Renal cortical epithelial cell (primary cell): ENCODE results near the gene ST6GALNAC5. TPM values are rescaled to one million over a fixed set of nuclear protein-coding genes. Genes with fewer than 3 reads are reported as not detected.

Source experiments
- DNase-seq: peaks from one replicate; pipeline ENCODE4 v3.0.0-alpha.2; 2011; ENCODE audit warnings: low read depth
- total RNA-seq: library from RNA; depleted of rRNA; stranded (reverse); fragments of >200 nt; gene quantifications from 2 replicates; pipeline ENCODE4 v1.2.3, GENCODE V29; 2014

ST6GALNAC5 gene
- total RNA-seq, 1 donor from 2014 or later, result 0.80 TPM

DNA sequence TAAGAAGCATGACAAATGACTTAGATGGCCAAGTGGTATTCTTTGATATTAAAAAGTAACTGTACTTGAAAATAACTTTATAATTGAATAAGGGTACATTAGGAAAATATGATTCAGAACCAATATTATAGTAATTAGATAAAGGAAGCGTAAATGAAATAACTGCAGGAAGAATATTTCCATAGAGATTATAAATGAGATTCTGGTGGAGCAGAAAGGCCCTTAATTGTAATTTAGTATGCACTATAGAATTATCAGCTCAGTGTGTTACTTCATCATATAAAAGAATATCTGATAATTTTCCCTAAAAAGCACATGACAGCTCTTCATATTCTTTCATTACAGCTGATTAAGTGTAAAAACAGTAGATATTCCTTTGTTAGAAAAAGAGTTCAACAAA is 180.3 kb downstream of the ST6GALNAC5 start:
- DNase-seq, result no peak

DNA sequence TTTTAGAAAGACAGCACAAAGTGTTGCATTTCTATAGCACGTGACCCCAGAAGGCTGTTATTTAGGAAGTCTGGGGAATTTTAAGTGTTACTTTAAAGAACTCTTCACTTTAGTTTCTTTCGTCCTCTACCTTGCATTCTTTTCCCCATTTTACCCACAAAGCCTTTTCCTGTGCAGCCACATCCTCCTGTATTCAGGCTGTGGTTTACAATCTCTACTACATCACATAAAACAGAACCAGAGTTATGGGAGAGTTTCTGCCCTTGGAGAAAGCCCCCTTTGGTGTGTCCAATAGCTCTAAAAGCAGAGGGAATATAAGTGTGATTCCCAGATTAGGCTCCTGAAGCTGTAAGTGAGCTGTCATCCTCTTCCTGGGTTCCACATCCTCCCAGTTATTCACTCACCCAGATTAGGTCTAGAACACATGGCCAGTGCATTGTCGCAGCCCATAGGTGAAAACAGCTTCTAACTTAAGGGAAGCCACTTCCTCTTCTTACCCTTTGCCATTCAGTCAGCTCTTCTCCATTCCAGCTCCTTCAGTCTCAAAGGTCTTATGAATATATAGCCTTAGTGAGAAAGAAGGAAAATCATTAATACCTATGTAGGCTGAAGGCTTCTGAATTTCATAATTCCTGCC is 180.8 kb downstream of the ST6GALNAC5 start:
- DNase-seq, result no peak

DNA sequence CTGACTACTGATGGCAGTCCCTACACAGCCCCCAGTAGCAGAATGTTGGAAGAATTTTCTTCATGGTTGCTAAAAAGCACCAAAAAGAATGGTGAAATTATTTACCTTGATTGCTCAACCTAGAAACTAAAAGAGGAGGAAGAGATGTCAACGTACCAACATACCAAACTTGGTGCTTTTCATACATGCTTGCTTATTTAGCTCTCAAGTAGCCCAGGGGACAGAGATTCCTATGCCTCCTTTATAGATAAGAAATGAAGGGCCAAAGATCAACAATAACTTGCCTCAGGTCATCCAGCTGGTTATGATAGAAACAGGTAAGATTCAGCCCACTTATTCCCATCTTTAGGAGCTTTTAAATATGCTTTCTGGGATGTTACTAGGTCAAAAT is 181.3 kb downstream of the ST6GALNAC5 start:
- DNase-seq, result no peak

DNA sequence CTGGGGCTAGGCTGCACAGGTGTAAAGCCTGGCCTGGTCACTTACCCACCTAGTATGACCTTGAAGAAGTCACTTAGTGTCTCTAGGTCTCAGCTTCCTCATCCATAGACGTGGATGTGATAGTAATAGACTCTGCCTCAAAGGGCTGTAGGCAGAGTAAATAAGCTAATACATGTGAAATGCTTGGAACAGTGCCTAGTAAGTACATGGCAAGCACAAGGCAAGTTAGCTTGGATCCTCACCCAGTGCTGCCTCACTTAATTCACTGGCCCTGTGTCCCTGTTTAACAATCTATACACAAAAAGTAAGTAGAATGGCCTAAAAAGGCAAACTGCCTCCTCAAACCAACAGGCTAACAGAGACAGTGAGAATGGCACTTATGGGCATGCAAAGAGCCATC is 184.1 kb downstream of the ST6GALNAC5 start:
- DNase-seq, result no peak

DNA sequence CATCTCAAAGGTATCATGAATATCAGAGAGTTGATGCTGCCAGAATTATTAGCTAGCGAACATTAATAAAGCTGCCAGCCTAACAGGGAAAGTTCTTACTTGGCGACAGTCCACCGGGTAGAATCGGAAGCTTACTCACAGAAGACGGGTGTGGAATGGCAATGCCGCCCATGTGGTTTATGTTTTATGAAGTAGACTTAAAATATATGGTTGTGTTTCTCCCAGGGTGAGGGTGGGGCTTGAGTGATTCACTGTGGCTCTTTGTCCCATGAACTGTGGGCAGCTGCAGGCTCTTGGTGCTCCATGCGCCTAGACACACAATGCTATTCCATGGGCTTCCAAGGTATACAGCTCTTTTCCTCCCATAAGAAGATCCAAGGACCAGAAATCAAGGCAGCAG is 189.2 kb downstream of the ST6GALNAC5 start:
- no peak for DNase-seq

DNA sequence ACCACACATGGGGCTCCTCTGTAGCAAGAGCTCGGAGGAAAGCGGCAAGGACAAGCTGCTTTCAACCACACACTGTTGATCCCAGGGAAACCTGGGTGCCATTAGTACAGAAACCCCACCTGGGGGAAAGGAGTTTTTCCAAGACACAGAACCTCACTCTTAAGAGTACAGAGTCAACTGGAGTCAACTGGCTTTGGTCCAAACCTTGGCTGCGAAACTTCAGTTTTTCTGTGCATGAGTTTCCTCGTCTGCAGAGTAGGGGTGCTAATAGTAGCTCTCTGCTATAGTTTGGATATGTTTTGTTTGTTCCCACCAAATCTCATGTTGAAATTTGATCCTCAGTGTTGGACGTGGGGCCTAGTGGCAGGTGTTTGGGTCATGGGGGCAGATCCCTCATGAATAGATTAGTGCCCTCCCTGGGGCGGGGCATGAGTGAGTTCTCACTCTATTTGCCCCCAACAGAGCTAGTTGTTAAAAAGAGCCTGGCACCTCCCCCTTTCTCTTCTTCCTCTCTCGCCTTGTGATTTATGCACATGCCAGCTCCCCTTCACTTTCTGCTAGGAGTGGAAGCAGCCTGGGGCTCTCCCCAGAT is 190.8 kb downstream of the ST6GALNAC5 start:
- no peak for DNase-seq

DNA sequence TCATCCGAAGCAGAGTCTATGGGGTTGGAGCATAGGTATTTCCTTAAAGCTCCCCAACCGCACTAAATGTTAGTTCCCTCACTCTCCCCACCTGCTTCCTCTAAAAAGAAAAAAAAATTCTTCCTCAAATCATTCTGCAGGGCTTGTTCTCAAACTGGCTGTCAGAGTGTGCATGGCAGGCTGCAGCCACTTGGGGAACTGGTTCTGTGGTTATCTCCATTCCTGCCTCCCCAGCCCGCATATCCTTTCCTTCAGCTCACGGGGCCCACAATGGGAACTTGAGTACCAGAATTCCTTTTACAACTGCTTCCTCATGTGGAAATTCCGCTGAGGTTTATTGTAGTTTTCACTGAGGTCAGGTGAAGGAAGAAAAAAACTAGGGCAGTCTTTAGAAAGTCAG is 192.7 kb downstream of the ST6GALNAC5 start:
- no peak for DNase-seq

DNA sequence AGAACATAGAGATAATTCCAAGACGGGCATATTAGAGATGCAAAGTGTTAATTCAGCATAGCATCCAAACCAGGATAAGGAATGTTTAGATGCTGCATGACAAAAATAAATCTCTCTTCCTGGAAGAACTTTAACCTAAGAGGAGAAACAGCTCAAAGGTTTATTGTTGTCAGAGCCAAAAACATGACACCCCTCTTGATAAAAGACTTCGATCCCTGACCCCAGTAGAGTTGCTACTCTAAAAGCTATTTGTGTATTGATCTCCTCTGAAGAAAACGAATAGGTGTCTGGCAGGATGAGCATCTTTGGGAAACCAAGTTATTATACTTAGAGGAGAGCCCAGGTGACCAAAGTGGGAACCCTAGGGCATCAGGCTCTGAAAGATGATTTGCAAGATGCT is 193.9 kb downstream of the ST6GALNAC5 start:
- no peak for DNase-seq

DNA sequence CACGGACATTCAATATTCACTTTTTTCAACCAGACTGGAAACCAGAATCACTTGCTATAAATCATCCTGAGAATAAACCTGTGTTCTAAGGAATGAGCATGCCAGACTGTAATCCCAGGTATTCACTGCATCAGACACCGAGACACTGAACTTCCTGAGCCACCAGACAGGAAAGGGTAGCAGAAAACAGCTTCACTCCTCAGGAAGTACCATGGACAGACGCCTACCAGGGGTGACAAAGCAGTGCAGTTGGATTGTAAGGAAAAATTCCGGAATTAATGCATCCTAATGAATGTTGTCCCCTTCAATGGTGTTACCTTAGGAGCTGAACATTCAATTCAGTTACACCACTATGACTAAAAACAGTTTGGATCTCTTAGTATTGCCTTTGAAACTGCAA is 195.8 kb downstream of the ST6GALNAC5 start:
- peak; percentile 15 for DNase-seq

DNA sequence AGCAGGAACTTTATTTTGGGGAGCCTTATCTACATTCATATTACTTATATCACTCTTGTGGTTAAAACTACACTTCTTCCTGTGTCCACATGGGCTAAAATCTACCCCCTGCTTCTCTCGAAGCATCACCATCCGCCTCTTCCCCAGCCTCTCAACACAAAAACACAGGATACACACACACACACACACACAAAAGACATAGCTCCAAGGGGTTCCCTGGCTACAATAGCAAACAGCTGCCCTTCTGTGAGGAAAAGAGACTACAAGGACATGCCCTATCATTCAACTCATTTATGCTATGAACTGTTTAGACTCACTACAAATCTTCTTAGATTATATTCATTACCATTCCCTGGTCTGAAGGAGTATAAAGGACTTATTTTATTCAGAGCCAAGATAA is 197.0 kb downstream of the ST6GALNAC5 start:
- no peak for DNase-seq

DNA sequence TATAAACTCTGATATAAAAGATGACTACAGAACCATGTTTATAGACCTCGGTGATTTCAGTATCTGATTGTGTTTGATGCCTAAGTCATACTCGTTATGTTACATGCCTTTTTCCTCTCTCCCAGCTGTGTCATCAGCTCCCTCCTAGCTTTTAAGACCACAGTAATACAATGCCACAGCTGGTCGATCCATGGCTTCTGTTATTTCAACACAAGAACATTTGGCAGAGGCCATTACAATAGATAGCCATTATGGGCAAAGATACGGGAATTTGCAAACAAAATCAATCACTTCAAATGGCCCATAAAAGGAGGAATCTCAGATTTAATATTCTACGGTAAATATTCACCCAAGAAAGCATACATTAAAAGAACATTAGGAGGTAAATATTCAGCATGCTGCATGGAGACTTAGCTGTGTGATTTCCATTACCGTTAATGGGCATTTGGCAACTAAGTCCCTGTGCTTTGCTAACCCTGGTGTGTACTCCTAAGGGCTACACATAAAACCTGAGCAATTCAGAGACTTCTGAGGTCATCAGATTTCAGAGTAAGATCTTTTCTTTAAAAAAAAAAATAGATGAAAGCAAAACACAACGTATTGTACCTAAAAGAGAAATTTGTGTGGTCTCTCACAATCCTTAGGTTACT is 198.5 kb downstream of the ST6GALNAC5 start:
- no peak for DNase-seq

DNA sequence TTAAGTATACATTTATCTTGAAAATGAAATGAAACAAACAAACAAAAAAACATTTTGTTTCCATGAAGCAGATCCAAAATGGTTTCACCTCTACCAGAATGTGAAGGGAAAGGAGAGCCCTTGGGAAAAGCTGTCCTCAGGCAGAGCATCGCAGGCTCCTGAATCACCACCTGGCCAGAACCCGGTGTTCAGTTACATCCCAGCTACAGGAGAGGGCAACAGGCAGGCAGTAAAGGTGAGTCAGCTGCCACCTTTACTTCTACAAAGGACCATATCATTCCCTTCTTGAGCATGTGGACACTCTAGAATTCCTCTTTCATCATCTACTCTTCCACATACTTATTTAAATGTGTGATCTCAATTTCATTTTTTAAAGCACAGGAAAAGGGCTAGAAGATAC is 200.7 kb downstream of the ST6GALNAC5 start:
- peak; percentile 3 for DNase-seq

DNA sequence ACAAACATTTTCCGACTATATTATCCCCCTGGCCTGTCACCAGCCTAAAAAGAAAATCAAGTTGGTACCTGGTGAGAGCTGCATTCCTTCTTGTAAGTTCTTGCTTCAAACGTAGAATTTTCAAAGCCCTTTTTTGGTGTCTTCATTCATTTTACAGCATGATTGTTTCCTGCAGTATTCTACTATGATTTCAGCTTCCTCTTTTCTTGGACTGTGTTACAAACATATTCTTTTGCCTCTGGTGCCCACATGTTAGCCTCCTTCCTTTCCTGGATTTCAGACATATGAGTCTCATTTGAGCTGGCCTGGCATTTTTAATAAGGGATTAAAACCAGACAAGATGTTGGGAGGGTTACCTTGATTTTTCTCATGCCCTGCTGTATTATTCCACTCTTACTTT is 209.5 kb downstream of the ST6GALNAC5 start:
- no peak for DNase-seq

DNA sequence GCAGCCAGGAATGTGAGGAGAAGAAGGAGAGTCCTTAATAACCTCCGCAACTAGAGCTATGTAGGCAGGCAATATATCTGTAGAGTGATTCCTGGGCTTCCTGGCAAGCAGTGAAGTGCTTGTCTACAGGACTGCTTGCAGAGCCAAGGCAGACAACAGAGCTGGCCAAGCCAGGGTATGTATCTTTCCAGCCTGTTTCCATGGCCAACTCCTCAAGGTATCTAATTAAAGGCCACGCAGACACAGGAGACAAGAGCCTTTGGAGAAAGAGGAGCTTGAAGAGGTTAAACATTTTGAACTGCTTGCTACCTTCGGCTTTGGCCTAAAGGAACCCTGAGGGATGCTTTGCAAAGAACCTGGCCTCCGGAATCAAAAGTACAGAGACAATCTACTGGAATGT is 214.6 kb downstream of the ST6GALNAC5 start:
- no peak for DNase-seq

DNA sequence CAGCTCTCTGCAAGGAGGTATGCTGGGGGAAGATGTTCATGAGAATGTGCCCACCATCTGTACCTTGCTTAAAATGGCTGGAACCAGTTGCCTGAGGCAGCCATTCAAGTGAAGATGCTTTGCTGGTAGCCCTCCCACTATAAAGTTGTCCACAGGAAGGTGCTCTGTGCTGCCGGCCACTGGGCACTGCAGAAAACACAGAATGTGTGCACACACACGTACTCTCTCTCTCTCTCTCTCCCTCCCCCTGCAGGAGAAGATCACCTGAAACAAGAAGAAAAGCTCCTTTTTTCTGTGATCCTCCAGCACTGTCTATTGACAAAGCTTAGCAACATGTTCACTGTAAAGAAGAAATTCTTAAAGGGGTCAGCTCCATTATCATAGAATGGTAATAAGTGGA is 217.2 kb downstream of the ST6GALNAC5 start:
- DNase-seq, result no peak

DNA sequence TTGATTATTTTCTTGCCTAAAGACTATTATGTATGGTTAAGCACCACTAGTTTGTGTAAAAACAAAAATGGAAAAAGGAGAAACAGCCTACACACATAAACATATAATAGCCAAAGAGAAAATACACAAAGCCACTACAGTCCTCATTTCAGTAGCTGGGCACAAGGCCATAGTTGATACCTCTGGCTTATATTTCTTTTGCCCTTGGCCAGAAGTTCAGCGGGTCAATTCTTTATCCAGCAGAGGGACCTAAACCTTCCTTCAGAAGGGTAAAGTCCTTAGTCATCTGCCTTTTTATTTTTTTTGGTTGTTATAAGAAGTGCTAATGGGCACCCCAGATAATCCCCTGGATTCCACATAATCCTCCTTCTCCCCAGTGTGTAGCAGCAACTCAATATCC is 217.8 kb downstream of the ST6GALNAC5 start:
- no peak for DNase-seq

DNA sequence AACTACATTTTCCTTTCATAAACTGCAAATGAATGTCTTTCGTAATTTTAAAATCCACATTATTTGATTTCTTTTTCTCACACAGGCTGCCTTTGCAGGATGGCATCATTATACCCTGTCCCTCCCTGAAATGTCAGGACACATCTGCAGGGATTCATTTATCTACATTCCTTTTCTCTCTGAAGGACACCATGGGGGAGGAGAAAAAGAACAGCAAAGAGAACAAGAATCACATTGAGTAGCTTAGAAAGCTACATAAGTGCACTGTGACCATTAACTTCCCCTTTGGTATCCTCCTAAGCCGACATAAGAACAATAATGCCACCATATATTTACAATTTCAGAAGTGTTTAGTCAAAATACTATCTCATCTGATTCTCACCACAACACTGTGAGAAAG is 222.5 kb downstream of the ST6GALNAC5 start:
- DNase-seq, result no peak

DNA sequence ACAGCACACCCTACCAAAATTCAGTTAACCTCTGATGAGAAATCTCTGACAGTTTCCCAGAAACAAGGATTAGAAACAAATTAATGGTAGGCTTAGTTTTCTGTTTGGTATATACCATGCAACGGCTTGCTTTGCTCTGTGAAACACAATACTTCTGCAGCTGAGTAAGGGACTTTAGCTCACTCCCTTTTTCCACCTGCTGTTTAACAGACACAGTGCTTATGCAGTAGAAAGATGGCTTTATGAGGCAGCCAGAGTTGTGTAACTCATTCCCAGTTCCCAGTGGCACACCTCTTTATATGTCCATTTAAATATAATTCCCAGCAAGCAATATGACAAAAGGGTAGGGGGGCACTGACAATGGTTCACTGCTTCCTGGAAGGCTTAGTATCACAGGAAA is 228.0 kb downstream of the ST6GALNAC5 start:
- DNase-seq, result no peak

DNA sequence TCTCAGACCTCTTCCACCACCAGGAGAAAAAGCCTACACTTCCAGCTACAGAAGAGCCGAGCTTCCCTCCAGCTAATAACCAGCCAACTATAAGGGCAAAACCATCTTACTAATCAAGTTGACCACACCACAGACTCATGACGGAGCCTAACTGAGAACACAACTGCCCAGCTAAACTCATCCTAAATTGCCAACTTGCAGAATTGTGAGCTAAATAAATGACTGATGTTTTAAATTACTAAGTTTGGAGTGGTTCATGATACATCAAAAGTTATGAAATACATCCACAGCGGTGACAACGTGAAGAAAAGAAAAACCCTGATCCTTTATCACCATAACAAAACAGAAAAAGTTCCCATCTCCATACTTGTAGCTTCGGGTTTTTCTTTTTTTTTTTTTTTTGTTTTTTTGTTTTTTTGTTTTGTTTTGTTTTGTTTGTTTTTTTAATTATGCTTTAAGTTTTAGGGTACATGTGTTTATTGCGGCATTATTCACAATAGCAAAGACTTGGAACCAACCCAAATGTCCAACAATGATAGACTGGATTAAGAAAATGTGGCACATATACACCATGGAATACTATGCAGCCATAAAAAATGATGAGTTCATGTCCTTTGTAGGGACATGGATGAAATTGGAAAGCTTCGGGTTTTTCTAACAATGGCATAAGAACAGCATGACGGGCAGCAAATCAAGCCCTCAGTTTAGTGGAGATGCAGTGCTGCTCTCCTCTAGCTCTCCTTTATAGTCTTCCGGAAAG is 229.4 kb downstream of the ST6GALNAC5 start:
- DNase-seq, result no peak

DNA sequence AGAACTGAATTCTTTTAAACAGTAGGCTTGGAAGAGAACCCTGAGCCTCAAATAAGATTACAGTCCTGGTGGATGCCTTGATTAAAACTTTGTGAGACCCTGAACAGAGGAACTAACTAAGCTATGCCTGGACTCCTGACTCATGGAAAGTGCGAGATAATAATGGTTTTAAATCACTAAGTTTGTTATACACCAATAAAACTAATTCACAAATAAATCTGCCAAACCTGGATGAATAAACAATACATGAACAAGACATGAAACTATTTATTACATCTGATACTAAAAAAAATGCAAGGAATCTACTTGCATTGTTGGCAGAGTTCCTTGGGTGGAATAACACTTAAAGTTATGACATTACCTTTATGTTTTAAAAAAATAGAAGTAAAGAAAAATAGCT is 233.6 kb downstream of the ST6GALNAC5 start:
- peak; percentile 15 for DNase-seq

DNA sequence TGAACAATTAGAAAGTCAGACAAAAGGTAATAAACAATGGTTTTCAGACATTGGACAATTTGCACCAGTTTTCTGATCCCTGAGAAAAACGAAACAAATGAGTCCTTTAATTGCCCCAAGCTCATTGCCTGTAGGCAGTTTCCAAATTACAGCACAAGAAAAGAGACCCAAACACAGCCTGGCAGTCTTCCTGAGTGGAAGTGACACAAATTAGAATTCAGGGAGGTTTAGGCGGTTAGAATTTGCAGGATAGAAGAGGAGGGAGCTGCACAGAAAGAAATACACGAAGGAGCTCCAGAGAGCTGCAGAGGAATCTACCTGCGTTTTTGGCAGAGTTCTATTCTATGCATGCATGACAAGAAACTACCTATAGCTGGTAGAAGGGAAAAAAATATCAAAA is 236.2 kb downstream of the ST6GALNAC5 start:
- no peak for DNase-seq

DNA sequence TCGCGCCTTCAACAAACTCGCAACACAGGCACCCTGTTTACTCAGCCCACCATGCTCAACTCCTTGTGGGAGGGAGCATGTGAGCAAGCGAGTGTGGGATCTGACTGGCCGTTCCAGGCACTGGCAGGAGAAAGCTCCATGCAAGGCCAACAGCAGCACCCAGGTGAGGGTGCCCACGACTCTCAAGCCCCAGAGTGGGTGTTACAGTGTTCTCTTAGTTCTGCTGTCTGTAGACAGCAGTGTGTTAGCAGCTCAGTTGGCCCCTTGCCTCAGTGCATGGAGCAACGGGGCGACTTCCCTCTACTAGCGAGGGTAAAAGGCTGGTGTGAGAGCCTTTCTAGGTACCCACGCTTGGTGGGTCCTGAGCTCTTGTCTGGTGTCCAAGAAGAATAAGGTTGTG is 237.4 kb downstream of the ST6GALNAC5 start:
- no peak for DNase-seq
